ENCODE measurements around the gene KCTD4.
"Not testable (repeated sequence)": the region's sequence is repeated elsewhere in the genome, so short reads cannot be mapped to it uniquely, and the experiment has no call there.

GRCh38 chr13:45189077-45189476 is 11.8 kb downstream of the KCTD4 start:
- not testable (repeated sequence) for TF ChIP-seq CTCF (IDR thresholded peaks at IDR 0.05); EP300 (IDR thresholded peaks at IDR 0.05); POLR2A (IDR thresholded peaks at IDR 0.05; ENCODE audit: low read depth); POLR2AphosphoS5 (IDR thresholded peaks at IDR 0.05)

Measured in esophagus muscularis mucosa (tissue), 4 donors.